OCI-LY1 (cell line): ENCODE data around the gene MRGPRE.

ENCODE experiments used
- CTCF ChIP-seq: fragments of 200-600 bp; sonication (generic), shearing (Covaris generic); IDR thresholded peaks from 2 replicates; pipeline ENCODE4 v1.5.1; 2017; ENCODE audit warnings: mild to moderate bottlenecking, antibody characterized with exemption, low read length, moderate library complexity, mixed read lengths
- EZH2 ChIP-seq: fragments of 200-600 bp; sonication (generic), shearing (Covaris generic); IDR thresholded peaks from 2 replicates; pipeline ENCODE4 v1.8.0; 2017; ENCODE audit warnings: borderline replicate concordance, mixed run types, mild to moderate bottlenecking, antibody characterized with exemption, low read length, moderate library complexity, mixed read lengths

- TF ChIP-seq CTCF (no peak), EZH2 (no peak)
Observed at GRCh38 chr11:3184732-3185347, 47.4 kb downstream of the MRGPRE start.
